Lower lobe of right lung (tissue), 2 donors: ENCODE data around the gene NCOA3. TPM values are rescaled to one million over a fixed set of nuclear protein-coding genes. Genes with fewer than 3 reads are reported as not detected.
A peak's percentile ranks its signal among the peaks of the same experiment; 100 is the strongest.

Experiments used
- ATAC-seq, 2 donors: fragments of 200-7000 bp; cut with Tn5 transposase; one replicate each; pipeline ENCODE4 v1.9.1; 2020 to 2022; ENCODE audit warnings: mild to moderate bottlenecking in 2 of 2, moderate library complexity in 2 of 2
- DNase-seq: peaks from one replicate; pipeline ENCODE4 v3.0.0-alpha.2; 2020
- H3K27ac ChIP-seq: fragments of 200-600 bp; one replicate; pipeline ENCODE4 v1.8.0; 2022
- H3K27me3 ChIP-seq: fragments of 200-600 bp; one replicate; pipeline ENCODE4 v1.8.0; 2022; ENCODE audit warnings: low read depth
- H3K36me3 ChIP-seq: fragments of 200-600 bp; one replicate; pipeline ENCODE4 v1.8.0; 2022; ENCODE audit warnings: mild to moderate bottlenecking
- H3K4me1 ChIP-seq: fragments of 200-600 bp; one replicate; pipeline ENCODE4 v1.8.0; 2022
- H3K4me3 ChIP-seq: fragments of 200-600 bp; one replicate; pipeline ENCODE4 v1.8.0; 2022; ENCODE audit warnings: mild to moderate bottlenecking
- H3K9me3 ChIP-seq: fragments of 200-600 bp; one replicate; pipeline ENCODE4 v1.8.0; 2022
- intact Hi-C: fragments of 100-400 bp; cut with DNase I; formaldehyde crosslinking; loops from one replicate; pipeline ENCODE4 v1.11.0; 2022
- total RNA-seq: library from RNA; stranded (reverse); fragmentation: NEBNext Ultra II Directional; extraction: Animal tissue kit (Norgen Biotek cat#: 25700); gene quantifications from one replicate; pipeline ENCODE4 v1.2.1, GENCODE V29; 2021
- TF ChIP-seq, protein P1 (sequence below): fragments of 200-600 bp; IDR thresholded peaks from one replicate; pipeline ENCODE4 v1.8.0; 2022; ENCODE audit warnings: antibody characterized with exemption, mild to moderate bottlenecking
- donor health status: DM: no; HTN: yes; CAD: no; lungs with severe emphysema.

Gene NCOA3
- total RNA-seq, 1 donor from 2014 or later, result 42.1 TPM

DNA sequence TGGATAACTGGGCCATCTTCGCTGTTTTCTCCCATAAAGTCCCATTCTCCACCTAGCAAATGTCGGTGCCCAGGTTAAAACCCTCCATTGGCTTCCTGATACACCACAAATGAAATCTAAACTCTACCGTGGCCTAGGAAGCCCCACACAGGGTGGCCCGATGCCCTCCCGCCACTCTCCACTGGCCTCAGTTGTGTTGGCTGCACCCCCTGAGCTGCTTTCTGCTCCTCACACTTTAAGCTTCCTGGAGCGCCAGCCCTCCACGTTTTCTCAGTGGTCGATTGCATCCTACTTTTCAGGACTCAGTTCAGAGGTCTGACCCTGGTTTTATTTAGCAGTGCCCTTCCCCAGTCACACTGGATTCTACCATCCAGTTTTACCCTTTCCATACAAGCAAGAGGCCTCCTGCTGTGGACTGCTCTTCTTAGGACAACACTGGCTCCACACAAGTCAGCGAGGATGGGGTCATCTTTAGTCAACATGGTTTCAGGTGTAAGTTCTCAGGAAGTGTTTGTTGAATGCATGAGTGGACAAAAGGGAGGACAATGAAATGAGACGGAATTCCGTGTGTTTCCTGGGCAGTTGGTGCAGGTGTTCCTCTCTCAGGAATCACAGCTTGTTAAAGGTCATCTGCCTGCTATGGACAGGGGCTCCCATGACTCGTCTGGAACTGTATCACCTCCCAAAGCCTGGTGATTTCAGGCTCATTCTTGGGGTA is 159.5 kb downstream of the NCOA3 start:
- peaks cover 58% of the 10 kb centered on the region for H3K36me3 ChIP-seq

DNA sequence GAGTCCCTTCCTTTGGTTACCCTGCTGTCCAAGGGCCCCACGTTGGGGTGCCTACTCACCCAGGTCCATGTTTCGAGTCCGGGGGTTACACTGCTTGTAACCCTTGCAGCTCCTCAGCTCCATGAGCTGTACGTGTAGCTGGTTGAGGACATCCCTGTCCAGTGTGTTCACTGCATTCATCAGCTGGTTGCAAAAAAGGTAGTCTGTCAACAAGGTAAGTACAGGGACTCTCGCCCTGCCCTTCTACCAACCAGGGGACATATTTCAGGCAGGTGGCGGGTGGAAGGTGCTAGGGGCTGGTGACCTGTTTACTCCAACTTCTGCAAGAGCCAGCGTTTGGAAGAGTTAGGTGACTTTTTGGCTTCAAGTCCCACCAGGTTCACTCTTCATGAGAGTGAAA is 160.0 kb downstream of the NCOA3 start:
- H3K4me3 ChIP-seq, result no peak overlapping the region
- no peaks in the 10 kb centered on the region for H3K9me3 ChIP-seq
- H3K4me1 ChIP-seq, result peaks cover 12% of the 10 kb centered on the region
- H3K27ac ChIP-seq, result no peak overlapping the region
- ATAC-seq (no peak), DNase-seq (no peak)
- peaks cover 53% of the 10 kb centered on the region for H3K36me3 ChIP-seq
- intact Hi-C loops, result loop anchor here (5.0 kb wide), 1 partner anchor 961 kb away; no protein-coding TSS in a partner anchor
- H3K27me3 ChIP-seq, result no peaks in the 10 kb centered on the region
- TF ChIP-seq, protein P1, sequence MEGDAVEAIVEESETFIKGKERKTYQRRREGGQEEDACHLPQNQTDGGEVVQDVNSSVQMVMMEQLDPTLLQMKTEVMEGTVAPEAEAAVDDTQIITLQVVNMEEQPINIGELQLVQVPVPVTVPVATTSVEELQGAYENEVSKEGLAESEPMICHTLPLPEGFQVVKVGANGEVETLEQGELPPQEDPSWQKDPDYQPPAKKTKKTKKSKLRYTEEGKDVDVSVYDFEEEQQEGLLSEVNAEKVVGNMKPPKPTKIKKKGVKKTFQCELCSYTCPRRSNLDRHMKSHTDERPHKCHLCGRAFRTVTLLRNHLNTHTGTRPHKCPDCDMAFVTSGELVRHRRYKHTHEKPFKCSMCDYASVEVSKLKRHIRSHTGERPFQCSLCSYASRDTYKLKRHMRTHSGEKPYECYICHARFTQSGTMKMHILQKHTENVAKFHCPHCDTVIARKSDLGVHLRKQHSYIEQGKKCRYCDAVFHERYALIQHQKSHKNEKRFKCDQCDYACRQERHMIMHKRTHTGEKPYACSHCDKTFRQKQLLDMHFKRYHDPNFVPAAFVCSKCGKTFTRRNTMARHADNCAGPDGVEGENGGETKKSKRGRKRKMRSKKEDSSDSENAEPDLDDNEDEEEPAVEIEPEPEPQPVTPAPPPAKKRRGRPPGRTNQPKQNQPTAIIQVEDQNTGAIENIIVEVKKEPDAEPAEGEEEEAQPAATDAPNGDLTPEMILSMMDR, result no peak

More for the DNA sequence above, 159.5 kb downstream of the NCOA3 start:
- Histone ChIP-seq H3K27ac (no peak overlapping the region), H3K9me3 (no peaks in the 10 kb centered on the region), H3K27me3 (no peaks in the 10 kb centered on the region), H3K4me3 (no peak overlapping the region), H3K4me1 (peaks cover 12% of the 10 kb centered on the region)
- DNase-seq (no peak), ATAC-seq (no peak)
- intact Hi-C loops, result loop anchor here (5.0 kb wide), 1 partner anchor 961 kb away; no protein-coding TSS in a partner anchor
- TF ChIP-seq, protein P1, result no peak

DNA sequence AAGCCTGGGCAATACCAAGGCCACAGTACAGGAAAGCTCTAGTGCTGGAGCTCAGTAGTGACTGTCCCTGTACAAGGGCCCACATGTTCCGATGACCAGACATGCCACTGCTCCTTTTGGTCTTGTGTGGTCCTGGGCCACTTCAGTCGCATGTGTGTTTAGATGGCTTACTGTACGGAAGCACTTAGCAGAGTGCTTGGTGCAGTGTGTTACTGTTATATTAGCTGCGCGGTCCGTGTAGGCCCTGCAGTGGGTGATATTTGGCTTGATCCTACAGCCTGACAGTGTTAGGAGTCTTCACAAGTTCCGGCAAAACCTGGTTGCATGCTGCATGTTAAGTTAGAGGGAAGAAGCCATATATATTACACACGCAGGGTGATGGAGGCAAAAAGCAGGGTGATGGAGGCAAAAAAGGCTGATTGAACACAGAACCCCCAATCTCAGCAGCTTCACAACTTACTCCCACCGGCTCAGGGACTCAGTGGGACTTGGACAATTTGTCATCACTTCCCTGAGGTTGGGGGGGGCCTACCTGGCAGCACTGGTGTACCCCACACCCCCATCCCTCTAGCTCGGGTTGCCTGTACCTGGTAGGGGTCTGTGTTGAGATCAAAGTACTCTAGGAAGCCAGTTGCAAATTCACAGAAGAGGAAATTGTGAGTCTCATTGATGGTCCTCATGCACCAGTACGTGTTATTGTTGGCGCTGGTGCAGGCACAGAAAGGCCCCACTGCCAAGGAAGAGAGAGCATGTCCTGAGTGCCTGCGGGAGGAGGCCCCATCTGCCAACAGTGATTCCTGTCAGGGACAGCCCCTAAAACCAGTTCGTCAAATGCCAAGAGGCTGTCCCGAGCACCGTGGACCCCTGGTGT is 161.0 kb downstream of the NCOA3 start:
- H3K36me3 ChIP-seq, result peaks cover 50% of the 10 kb centered on the region
- TF ChIP-seq, protein P1, result no peak
- no peak for DNase-seq
- no peaks in the 10 kb centered on the region for H3K27me3 ChIP-seq
- H3K4me3 ChIP-seq, result no peak overlapping the region
- intact Hi-C loops, result loop anchor here (5.0 kb wide), 1 partner anchor 960 kb away; no protein-coding TSS in a partner anchor
- peaks cover 12% of the 10 kb centered on the region for H3K4me1 ChIP-seq
- no peak overlapping the region for H3K27ac ChIP-seq
- H3K9me3 ChIP-seq, result no peaks in the 10 kb centered on the region
- no peak for ATAC-seq

DNA sequence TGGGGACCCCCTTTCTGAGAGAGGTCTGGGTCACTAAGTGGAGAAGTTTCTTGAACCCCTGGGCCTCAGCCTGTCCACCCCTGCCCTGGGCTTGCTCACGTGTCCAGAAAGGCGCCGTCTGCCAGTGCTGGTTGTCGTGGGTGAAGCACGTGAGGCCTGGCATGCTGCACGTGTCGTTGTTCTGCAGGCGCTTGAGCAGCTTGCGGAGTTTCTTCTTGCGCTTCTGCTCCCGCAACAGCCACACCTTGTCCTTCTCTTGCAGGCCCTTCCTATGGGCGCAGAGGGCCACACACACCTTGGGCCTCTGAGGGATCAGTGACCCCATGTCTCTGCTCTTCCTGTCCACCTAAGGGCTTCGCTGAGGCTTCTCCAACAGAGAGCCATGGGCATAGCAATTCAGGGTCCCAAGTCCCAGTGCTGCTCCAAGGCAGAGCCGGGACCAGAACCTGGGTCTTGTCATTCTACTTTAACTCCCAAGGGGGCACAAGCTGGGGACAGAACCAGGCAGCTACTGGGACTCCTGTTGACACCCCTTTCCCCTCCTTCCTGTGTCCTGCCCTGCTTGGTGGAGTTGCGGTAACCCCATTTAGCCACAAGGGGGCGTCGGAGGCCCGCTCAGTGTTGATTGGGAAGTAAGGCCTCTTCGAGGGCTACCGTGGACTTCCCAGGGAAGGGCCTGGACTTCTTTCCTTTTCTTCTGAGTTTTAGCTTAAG is 161.8 kb downstream of the NCOA3 start:
- H3K27ac ChIP-seq, result no peak overlapping the region
- peaks cover 47% of the 10 kb centered on the region for H3K36me3 ChIP-seq
- peak; percentile 83 for DNase-seq
- TF ChIP-seq, protein P1, result peak; percentile 98
- H3K9me3 ChIP-seq, result no peaks in the 10 kb centered on the region
- peaks cover 12% of the 10 kb centered on the region for H3K4me1 ChIP-seq
- intact Hi-C loops, result loop anchor here (5.0 kb wide), 1 partner anchor 959 kb away; no protein-coding TSS in a partner anchor
- no peak overlapping the region for H3K4me3 ChIP-seq
- peak; percentile 87 to 88 for ATAC-seq
- H3K27me3 ChIP-seq, result no peaks in the 10 kb centered on the region

DNA sequence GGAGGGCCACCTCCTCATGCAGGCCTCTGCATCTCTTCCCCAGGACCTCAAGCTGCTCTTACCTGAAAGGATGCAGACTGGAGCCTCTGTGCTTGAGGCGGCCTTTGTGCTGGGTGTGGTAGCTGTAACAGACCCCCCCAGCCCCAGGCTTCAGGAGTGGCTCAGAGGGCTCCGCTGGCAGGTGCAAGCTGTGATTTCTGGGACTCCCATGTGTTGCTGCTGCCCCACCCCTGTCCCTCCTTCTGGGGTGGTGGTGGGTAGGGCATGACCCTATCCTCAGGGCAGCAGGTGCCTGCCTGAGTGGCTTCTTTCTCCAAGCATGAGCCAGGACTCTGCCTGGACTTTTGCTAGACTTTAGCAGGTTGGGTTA is 162.4 kb downstream of the NCOA3 start:
- intact Hi-C loops, result loop anchor here (5.0 kb wide), 1 partner anchor 958 kb away; no protein-coding TSS in a partner anchor

More for the DNA sequence above, 162.4 kb downstream of the NCOA3 start:
- Histone ChIP-seq H3K4me1 (peaks cover 12% of the 10 kb centered on the region), H3K9me3 (no peaks in the 10 kb centered on the region), H3K27me3 (no peaks in the 10 kb centered on the region), H3K27ac (no peak overlapping the region), H3K36me3 (peaks cover 43% of the 10 kb centered on the region), H3K4me3 (no peak overlapping the region)
- peak in 1 of 2 donors; percentile 6 for ATAC-seq
- TF ChIP-seq, protein P1, result no peak
- no peak for DNase-seq
